Hepatocyte (in vitro differentiated cells): ENCODE results near the gene BET1L.

Experiments used
- CTCF ChIP-seq: fragments of 200-600 bp; sonication (generic); IDR thresholded peaks from 2 replicates; pipeline ENCODE4 v1.5.1; 2016; ENCODE audit warnings: antibody characterized with exemption, mild to moderate bottlenecking; ENCODE audit not compliant: poor library complexity
- EZH2 ChIP-seq: fragments of 200-600 bp; sonication (generic); IDR thresholded peaks from 2 replicates; pipeline ENCODE4 v1.6.1; 2016; ENCODE audit warnings: antibody characterized with exemption, mild to moderate bottlenecking, borderline replicate concordance

GRCh38 chr11:255816-256215 lies 48.6 kb upstream of the BET1L start:
- TF ChIP-seq CTCF (no peak), EZH2 (no peak)
